Gastrocnemius medialis (tissue), 4 donors: Measurements from ENCODE around the gene FUT3. TPM values are rescaled to one million over a fixed set of nuclear protein-coding genes. Genes with fewer than 3 reads are reported as not detected.
"Not testable (repeated sequence)": the region's sequence is repeated elsewhere in the genome, so short reads cannot be mapped to it uniquely, and the experiment has no call there.

Source experiments
- ATAC-seq, 2 donors: fragments of 150-250 bp; one replicate each; pipeline ENCODE4 v1.9.1; 2016
- DNase-seq, 2 donors: peaks; one replicate each; pipeline ENCODE4 v3.0.0-alpha.2; 2019
- H3K27ac ChIP-seq, 4 donors: fragments of 200-600 bp; sonication (generic); 1 replicate in 1 of 4; 2 replicates in 3 of 4; pipeline ENCODE4 v1.5.1; 2016 to 2018; ENCODE audit warnings: mild to moderate bottlenecking in 2 of 4, moderate library complexity in 1 of 4
- H3K27me3 ChIP-seq, 3 donors: fragments of 200-600 bp; sonication (generic) in 2 of 3; 1 replicate in 1 of 3; 2 replicates in 2 of 3; pipeline versions ENCODE4 v1.5.1 to v1.6.0; 2016 to 2019; ENCODE audit warnings: mild to moderate bottlenecking in 1 of 3, moderate library complexity in 1 of 3
- H3K36me3 ChIP-seq, 2 donors: fragments of 200-600 bp; sonication (generic) in 1 of 2; one replicate each; pipeline ENCODE4 v1.5.1; 2017 to 2018
- H3K4me1 ChIP-seq, 2 donors: fragments of 200-600 bp; sonication (generic) in 1 of 2; one replicate each; pipeline ENCODE4 v1.5.1; 2016 to 2017; ENCODE audit warnings: mild to moderate bottlenecking in 2 of 2
- H3K4me3 ChIP-seq, 4 donors: fragments of 200-600 bp; sonication (generic) in 3 of 4; 1 replicate in 1 of 4; 2 replicates in 3 of 4; pipeline ENCODE4 v1.5.1; 2016 to 2019; ENCODE audit warnings: mild to moderate bottlenecking in 2 of 4
- H3K9me3 ChIP-seq, 3 donors: fragments of 200-600 bp; sonication (generic) in 2 of 3; 1 replicate in 1 of 3; 2 replicates in 2 of 3; pipeline ENCODE4 v1.5.1; 2016 to 2019
- CTCF ChIP-seq, 5 experiments: fragments of 450-650 bp in 3 of 5; fragments of 200-600 bp in 2 of 5; sonication (generic) in 2 of 5; IDR thresholded peaks in 4 of 5; conservative IDR thresholded peaks in 1 of 5; 1 replicate in 4 of 5; 2 replicates in 1 of 5; pipeline ENCODE4 v1.5.1; 2016 to 2019; ENCODE audit warnings: antibody characterized with exemption in 5 of 5, mild to moderate bottlenecking in 3 of 5, moderate library complexity in 3 of 5
- POLR2A ChIP-seq, 2 donors: fragments of 450-650 bp; IDR thresholded peaks; one replicate each; pipeline ENCODE4 v1.6.1; 2017; ENCODE audit warnings: antibody characterized with exemption in 2 of 2, mild to moderate bottlenecking in 2 of 2, moderate library complexity in 2 of 2
- in situ Hi-C, 4 donors: fragments of 200-750 bp; cut with MboI; loops; one replicate each; pipeline versions ENCODE4 v1.15.0 to v1.8.0; 2017; ENCODE audit warnings: low sequenced_read_pairs in 4 of 4
- intact Hi-C: fragments of 100-400 bp; cut with DNase I; formaldehyde crosslinking; loops from one replicate; pipeline ENCODE4 v1.15.1; 2023; ENCODE audit warnings: low total_unique reads
- total RNA-seq, 4 donors: library from RNA; depleted of rRNA; stranded (reverse); fragments of >200 nt; gene quantifications; one replicate each; pipeline versions ENCODE4 v1.1.0 to v1.2.3, GENCODE V29; 2016

FUT3 gene
- total RNA-seq, 4 donors from 2014 or later = 0.32 TPM; not detected in 3

GRCh38 chr19:5863030-5863665, 11.9 kb upstream of the FUT3 start:
- DNase-seq = no peak
- H3K9me3 ChIP-seq = no peaks in the 10 kb centered on the region
- H3K27ac ChIP-seq = no peak overlapping the region
- intact Hi-C loops (no loop called here), in situ Hi-C loops (no loop called here)
- H3K36me3 ChIP-seq = no peaks in the 10 kb centered on the region
- no peaks in the 10 kb centered on the region for H3K27me3 ChIP-seq
- no peak for ATAC-seq
- no peak for TF ChIP-seq CTCF (IDR thresholded peaks at IDR 0.05 in 4 of 5, conservative IDR thresholded peaks at IDR 0.05 in 1 of 5)
- TF ChIP-seq POLR2A (IDR thresholded peaks at IDR 0.05) = no peak
- H3K4me1 ChIP-seq = no peaks in the 10 kb centered on the region
- H3K4me3 ChIP-seq = no peak overlapping the region

- peaks cover 0 to 7% (median 3%) of the 10 kb centered on the region in 3 donors for H3K27me3 ChIP-seq
- H3K9me3 ChIP-seq = no peaks in the 10 kb centered on the region
- intact Hi-C loops = no loop called here
- TF ChIP-seq CTCF (IDR thresholded peaks at IDR 0.05 in 4 of 5, conservative IDR thresholded peaks at IDR 0.05 in 1 of 5) = no peak
- TF ChIP-seq POLR2A (IDR thresholded peaks at IDR 0.05) = no peak
- no peaks in the 10 kb centered on the region for H3K36me3 ChIP-seq
- no peak overlapping the region for H3K4me3 ChIP-seq
- in situ Hi-C loops = no loop called here
- ATAC-seq (no peak), DNase-seq (no peak)
- H3K4me1 ChIP-seq = no peaks in the 10 kb centered on the region
- H3K27ac ChIP-seq = no peak overlapping the region
Observed at GRCh38 chr19:5857203-5858081, 6.2 kb upstream of the FUT3 start.

GRCh38 chr19:5855151-5855550, 3.9 kb upstream of the FUT3 start:
- intact Hi-C loops, in situ Hi-C loops: not testable (repeated sequence)

GRCh38 chr19:5854121-5854520, 2.9 kb upstream of the FUT3 start:
- not testable (repeated sequence) for H3K4me1 ChIP-seq

More at GRCh38 chr19:5855151-5855550, 3.9 kb upstream of the FUT3 start:
- H3K36me3 ChIP-seq, H3K9me3 ChIP-seq, H3K4me1 ChIP-seq, DNase-seq, H3K27ac ChIP-seq, ATAC-seq, H3K4me3 ChIP-seq, H3K27me3 ChIP-seq: not testable (repeated sequence)

GRCh38 chr19:5850743-5851293, 431 bp downstream of the FUT3 start:
- Histone ChIP-seq H3K9me3 (no peaks in the 10 kb centered on the region), H3K27me3 (peaks cover 0 to 9% (median 3%) of the 10 kb centered on the region in 3 donors), H3K4me3 (no peak overlapping the region), H3K27ac (no peak overlapping the region), H3K4me1 (no peaks in the 10 kb centered on the region), H3K36me3 (no peaks in the 10 kb centered on the region)
- DNase-seq (no peak), ATAC-seq (no peak)
- in situ Hi-C loops (no loop called here), intact Hi-C loops (no loop called here)
- TF ChIP-seq CTCF (IDR thresholded peaks at IDR 0.05 in 4 of 5, conservative IDR thresholded peaks at IDR 0.05 in 1 of 5) (no peak), POLR2A (IDR thresholded peaks at IDR 0.05) (no peak)

More at GRCh38 chr19:5854121-5854520, 2.9 kb upstream of the FUT3 start:
- H3K9me3 ChIP-seq, in situ Hi-C loops, H3K4me3 ChIP-seq, H3K27me3 ChIP-seq, H3K27ac ChIP-seq, DNase-seq, intact Hi-C loops, ATAC-seq, H3K36me3 ChIP-seq: not testable (repeated sequence)
